Natural killer cell (primary cell): ENCODE measurements around the gene EPB41L5. TPM values are rescaled to one million over a fixed set of nuclear protein-coding genes. Genes with fewer than 3 reads are reported as not detected.

Source experiments
- ATAC-seq, 3 donors: fragments of 150-1000 bp in 2 of 3; fragments of 200-7000 bp in 1 of 3; cut with Tn5 transposase; 1 replicate in 1 of 3; 2 replicates in 2 of 3; pipeline ENCODE4 v1.10.0; 2021; ENCODE audit warnings: mild to moderate bottlenecking in 2 of 3, moderate library complexity in 2 of 3
- DNase-seq, 2 donors: peaks; one replicate each; pipeline versions ENCODE4 v3.0.0 to v3.0.0-alpha.2; 2013 to 2021; ENCODE audit warnings: mixed read lengths in 1 of 2
- H3K27ac ChIP-seq: one replicate; pipeline ENCODE4 v1.5.1; 2013; ENCODE audit warnings: mild to moderate bottlenecking, low read length
- H3K27me3 ChIP-seq: one replicate; pipeline ENCODE4 v1.6.1; 2013; ENCODE audit warnings: low read length; ENCODE audit not compliant: control insufficient read depth, insufficient read depth
- H3K36me3 ChIP-seq: one replicate; pipeline ENCODE4 v1.6.1; 2013; ENCODE audit warnings: low read length; ENCODE audit not compliant: control insufficient read depth, insufficient read depth
- H3K4me1 ChIP-seq: one replicate; pipeline ENCODE4 v1.6.1; 2013; ENCODE audit warnings: low read length; ENCODE audit not compliant: control insufficient read depth, insufficient read depth
- H3K4me3 ChIP-seq: one replicate; pipeline ENCODE4 v1.5.1; 2013; ENCODE audit warnings: low read length
- H3K9me3 ChIP-seq: one replicate; pipeline ENCODE4 v1.6.1; 2013; ENCODE audit warnings: low read length; ENCODE audit not compliant: control insufficient read depth, insufficient read depth
- H3K27ac Mint-ChIP-seq, 2 donors: one replicate each; pipeline ENCODE4 v1.8.0; 2022; ENCODE audit warnings: mild to moderate bottlenecking in 2 of 2, mixed read lengths in 2 of 2, moderate library complexity in 1 of 2
- H3K27me3 Mint-ChIP-seq, 2 donors: one replicate each; pipeline ENCODE4 v1.8.0; 2022; ENCODE audit warnings: low read depth in 2 of 2, mixed read lengths in 2 of 2
- H3K36me3 Mint-ChIP-seq: one replicate; pipeline ENCODE4 v1.8.0; 2022; ENCODE audit warnings: mixed read lengths
- H3K4me1 Mint-ChIP-seq, 2 donors: one replicate each; pipeline ENCODE4 v1.8.0; 2022; ENCODE audit warnings: mixed read lengths in 2 of 2
- H3K4me3 Mint-ChIP-seq: one replicate; pipeline ENCODE4 v1.8.0; 2022; ENCODE audit warnings: mild to moderate bottlenecking, moderate library complexity, mixed read lengths
- H3K9me3 Mint-ChIP-seq, 2 donors: one replicate each; pipeline ENCODE4 v1.8.0; 2022; ENCODE audit warnings: mixed read lengths in 2 of 2
- WGBS: methylation state at CpG from one replicate; pipeline ENCODE4 v1.1.7; 2013; ENCODE audit warnings: missing lambda C conversion rate; ENCODE audit not compliant: insufficient coverage; 5-methylcytosine and 5-hydroxymethylcytosine counted together
- intact Hi-C: fragments of 100-400 bp; cut with micrococcal nuclease; formaldehyde crosslinking; loops from one replicate; pipeline ENCODE4 v1.14.2; 2022
- total RNA-seq, 4 donors: library from RNA; stranded (reverse); fragments of 120-200 nt in 1 of 4; gene quantifications; one replicate each; pipeline versions ENCODE4 v1.2.3 to v1.2.4, GENCODE V29; 2013 to 2022
- TF ChIP-seq, protein P1 (sequence below): fragments of 200-600 bp; IDR thresholded peaks from one replicate; pipeline ENCODE4 v1.8.0; 2022; ENCODE audit warnings: antibody characterized with exemption

The EPB41L5 gene
- total RNA-seq, 3 donors from 2014 or later (not counting 1 experiment from before 2014, with no cell fraction given) = 3.0 to 8.5 (median 3.6) TPM

DNA sequence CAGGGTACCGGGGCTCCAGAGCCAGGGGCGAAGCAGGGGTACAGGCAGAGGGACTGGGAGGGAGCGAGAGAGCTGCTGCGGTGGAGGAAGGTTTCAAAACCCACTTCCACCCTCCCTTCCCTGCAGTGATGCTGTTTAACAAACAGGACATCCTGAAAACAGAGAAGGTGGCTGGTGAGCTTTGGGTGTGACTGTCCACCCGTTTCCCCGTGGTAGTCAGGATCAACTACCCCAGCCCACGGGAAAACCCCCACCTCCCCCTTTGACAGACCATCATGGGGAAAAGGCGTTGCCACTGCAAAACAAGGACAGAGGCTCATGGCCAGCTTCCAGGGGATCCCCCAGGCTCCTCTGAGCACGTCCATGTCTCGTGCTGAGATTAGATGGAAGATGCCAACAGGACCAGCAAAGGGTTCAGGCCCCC lies 197.4 kb downstream of the EPB41L5 start:
- TF ChIP-seq, protein P1, sequence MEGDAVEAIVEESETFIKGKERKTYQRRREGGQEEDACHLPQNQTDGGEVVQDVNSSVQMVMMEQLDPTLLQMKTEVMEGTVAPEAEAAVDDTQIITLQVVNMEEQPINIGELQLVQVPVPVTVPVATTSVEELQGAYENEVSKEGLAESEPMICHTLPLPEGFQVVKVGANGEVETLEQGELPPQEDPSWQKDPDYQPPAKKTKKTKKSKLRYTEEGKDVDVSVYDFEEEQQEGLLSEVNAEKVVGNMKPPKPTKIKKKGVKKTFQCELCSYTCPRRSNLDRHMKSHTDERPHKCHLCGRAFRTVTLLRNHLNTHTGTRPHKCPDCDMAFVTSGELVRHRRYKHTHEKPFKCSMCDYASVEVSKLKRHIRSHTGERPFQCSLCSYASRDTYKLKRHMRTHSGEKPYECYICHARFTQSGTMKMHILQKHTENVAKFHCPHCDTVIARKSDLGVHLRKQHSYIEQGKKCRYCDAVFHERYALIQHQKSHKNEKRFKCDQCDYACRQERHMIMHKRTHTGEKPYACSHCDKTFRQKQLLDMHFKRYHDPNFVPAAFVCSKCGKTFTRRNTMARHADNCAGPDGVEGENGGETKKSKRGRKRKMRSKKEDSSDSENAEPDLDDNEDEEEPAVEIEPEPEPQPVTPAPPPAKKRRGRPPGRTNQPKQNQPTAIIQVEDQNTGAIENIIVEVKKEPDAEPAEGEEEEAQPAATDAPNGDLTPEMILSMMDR = no peak
- WGBS = 22% methylated on average over 10 of the region's 10 CpGs
- Histone ChIP-seq H3K4me1 (peaks cover 20% of the 10 kb centered on the region), H3K27me3 (no peaks in the 10 kb centered on the region), H3K4me3 (no peak overlapping the region), H3K27ac (no peak overlapping the region), H3K36me3 (no peaks in the 10 kb centered on the region), H3K9me3 (no peaks in the 10 kb centered on the region)
- intact Hi-C loops = no loop called here
- H3K36me3 Mint-ChIP-seq = no peaks in the 10 kb centered on the region
- H3K4me1 Mint-ChIP-seq = peaks cover 8 to 10% of the 10 kb centered on the region in 2 donors
- H3K27ac Mint-ChIP-seq = peak overlapping the region in 1 of 2 donors; percentile 39
- no peaks in the 10 kb centered on the region for H3K27me3 Mint-ChIP-seq
- no peak overlapping the region for H3K4me3 Mint-ChIP-seq
- DNase-seq (peak in 1 of 2 donors; percentile 35), ATAC-seq (peak; percentile 26 to 66 (median 63))
- H3K9me3 Mint-ChIP-seq = no peaks in the 10 kb centered on the region

DNA sequence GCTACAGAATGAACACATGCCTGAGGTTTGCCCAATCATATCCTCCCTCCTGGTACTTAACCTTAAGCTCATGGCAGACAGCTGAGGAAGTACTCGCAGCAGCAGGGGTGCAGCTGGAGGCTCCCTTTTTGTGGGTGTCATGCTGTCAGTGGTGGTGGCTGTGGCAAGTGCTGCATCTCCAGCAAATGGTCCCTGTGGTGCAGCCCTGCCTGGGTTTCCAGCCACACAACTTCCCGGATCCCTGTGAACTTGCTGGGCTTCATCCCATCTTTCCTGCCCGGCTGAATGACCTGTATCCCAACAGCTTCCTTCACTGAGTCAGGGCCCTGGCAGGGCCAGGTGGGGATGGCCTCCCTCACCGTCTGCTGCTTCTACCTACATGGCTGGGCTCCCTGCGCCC lies 205.3 kb downstream of the EPB41L5 start:
- H3K9me3 Mint-ChIP-seq = no peaks in the 10 kb centered on the region
- H3K27me3 Mint-ChIP-seq = no peaks in the 10 kb centered on the region
- Histone ChIP-seq H3K4me3 (no peak overlapping the region), H3K27ac (no peak overlapping the region), H3K4me1 (peaks cover 14% of the 10 kb centered on the region), H3K9me3 (no peaks in the 10 kb centered on the region), H3K27me3 (no peaks in the 10 kb centered on the region), H3K36me3 (no peaks in the 10 kb centered on the region)
- TF ChIP-seq, protein P1 = no peak
- no peak for DNase-seq
- H3K4me3 Mint-ChIP-seq = no peak overlapping the region
- H3K36me3 Mint-ChIP-seq = no peaks in the 10 kb centered on the region
- 96% methylated on average over 5 of the region's 5 CpGs for WGBS
- intact Hi-C loops = no loop called here
- no peak for ATAC-seq
- peaks cover 22 to 47% of the 10 kb centered on the region in 2 donors for H3K4me1 Mint-ChIP-seq
- H3K27ac Mint-ChIP-seq = no peak overlapping the region

DNA sequence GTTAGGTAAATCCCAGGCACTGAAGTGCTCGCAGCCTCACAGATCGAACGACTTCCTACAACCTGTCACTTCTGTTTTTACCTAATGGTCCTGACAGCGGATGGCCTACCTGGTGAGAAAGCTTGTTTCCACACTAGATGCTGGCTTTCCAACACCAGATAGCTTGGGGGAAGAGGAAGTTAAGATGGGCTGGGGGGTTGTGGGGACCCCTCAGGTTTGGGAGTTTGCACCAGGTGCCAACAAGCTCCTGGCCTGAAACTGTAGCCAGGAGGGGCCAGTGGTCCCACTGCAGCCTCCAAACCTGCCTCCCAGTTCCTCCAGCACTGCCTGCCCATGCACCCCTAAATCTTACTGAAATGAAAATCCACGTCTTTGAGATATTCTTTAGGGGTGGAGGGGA lies 206.4 kb downstream of the EPB41L5 start:
- no peak overlapping the region for H3K4me3 ChIP-seq
- 89% methylated on average over 5 of the region's 5 CpGs for WGBS
- H3K4me1 Mint-ChIP-seq = peaks cover 29 to 55% of the 10 kb centered on the region in 2 donors
- peaks cover 23% of the 10 kb centered on the region for H3K4me1 ChIP-seq
- DNase-seq (no peak), ATAC-seq (no peak)
- no peak overlapping the region for H3K27ac ChIP-seq
- no peaks in the 10 kb centered on the region for H3K27me3 Mint-ChIP-seq
- H3K27me3 ChIP-seq = no peaks in the 10 kb centered on the region
- no peak overlapping the region for H3K27ac Mint-ChIP-seq
- H3K36me3 ChIP-seq = no peaks in the 10 kb centered on the region
- no peaks in the 10 kb centered on the region for H3K9me3 ChIP-seq
- H3K36me3 Mint-ChIP-seq = no peaks in the 10 kb centered on the region
- TF ChIP-seq, protein P1 = no peak
- H3K4me3 Mint-ChIP-seq = no peak overlapping the region
- intact Hi-C loops = no loop called here
- no peaks in the 10 kb centered on the region for H3K9me3 Mint-ChIP-seq

DNA sequence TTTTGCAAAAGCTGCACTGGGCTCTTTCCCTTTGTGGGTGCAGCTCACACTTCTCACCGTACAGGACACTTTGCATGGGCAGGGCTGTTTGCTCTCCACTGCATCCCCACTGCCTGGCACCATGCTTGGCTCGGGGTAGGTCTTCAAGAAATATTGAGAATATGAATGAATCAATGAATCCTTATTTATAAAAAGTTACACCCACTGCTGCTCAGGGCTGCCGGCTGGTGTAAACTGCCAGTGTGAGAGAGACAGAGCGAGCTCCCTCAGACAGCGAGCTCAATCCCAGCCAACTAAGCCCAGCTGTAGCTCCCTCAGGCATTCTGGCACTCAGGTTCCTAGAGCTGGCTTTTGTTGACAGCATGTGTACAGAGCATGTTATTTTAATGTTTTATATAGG lies 206.9 kb downstream of the EPB41L5 start:
- WGBS = 88% methylated on average over 4 of the region's 5 CpGs
- Histone ChIP-seq H3K4me1 (peaks cover 25% of the 10 kb centered on the region), H3K27me3 (no peaks in the 10 kb centered on the region), H3K4me3 (no peak overlapping the region), H3K9me3 (no peaks in the 10 kb centered on the region), H3K36me3 (no peaks in the 10 kb centered on the region), H3K27ac (no peak overlapping the region)
- Mint-ChIP-seq H3K27ac (no peak overlapping the region), H3K4me1 (peaks cover 31 to 57% of the 10 kb centered on the region in 2 donors), H3K27me3 (no peaks in the 10 kb centered on the region), H3K9me3 (no peaks in the 10 kb centered on the region), H3K36me3 (no peaks in the 10 kb centered on the region), H3K4me3 (no peak overlapping the region)
- no peak for DNase-seq
- intact Hi-C loops = no loop called here
- no peak for ATAC-seq
- TF ChIP-seq, protein P1 = no peak
